PFSK-1 (cell line): ENCODE results near the gene CNNM3.

Experiments used
- FOXP2 ChIP-seq: optimal IDR thresholded peaks from 2 replicates; pipeline ENCODE3; 2011; ENCODE audit warnings: borderline replicate concordance, control low read depth, inconsistent platforms; ENCODE audit not compliant: insufficient read depth; ENCODE audit errors: extremely low read length, extremely low read depth
- POLR2AphosphoS5 ChIP-seq: IDR thresholded peaks from 2 replicates; pipeline ENCODE4 v1.6.1; 2012; ENCODE audit warnings: low read depth, mild to moderate bottlenecking, control low read depth, low read length, moderate library complexity
- SIN3A ChIP-seq: IDR thresholded peaks from 2 replicates; pipeline ENCODE4 v1.6.1; 2012; ENCODE audit warnings: mild to moderate bottlenecking, low read length, moderate library complexity, borderline replicate concordance; ENCODE audit not compliant: insufficient read depth
- TAF1 ChIP-seq: IDR thresholded peaks from 2 replicates; pipeline ENCODE4 v1.6.1; 2012; ENCODE audit warnings: low read length, control low read depth, borderline replicate concordance; ENCODE audit not compliant: insufficient read depth
- TF ChIP-seq, protein P1 (sequence below), 2 experiments: IDR thresholded peaks; 2 replicates each; pipeline versions ENCODE4 v1.6.1 to v1.8.0; 2011 to 2012; ENCODE audit warnings: low read depth in 2 of 2, low read length in 2 of 2, control low read depth in 1 of 2, inconsistent platforms in 1 of 2, mild to moderate bottlenecking in 1 of 2, moderate library complexity in 1 of 2; ENCODE audit not compliant: insufficient read depth in 1 of 2

DNA sequence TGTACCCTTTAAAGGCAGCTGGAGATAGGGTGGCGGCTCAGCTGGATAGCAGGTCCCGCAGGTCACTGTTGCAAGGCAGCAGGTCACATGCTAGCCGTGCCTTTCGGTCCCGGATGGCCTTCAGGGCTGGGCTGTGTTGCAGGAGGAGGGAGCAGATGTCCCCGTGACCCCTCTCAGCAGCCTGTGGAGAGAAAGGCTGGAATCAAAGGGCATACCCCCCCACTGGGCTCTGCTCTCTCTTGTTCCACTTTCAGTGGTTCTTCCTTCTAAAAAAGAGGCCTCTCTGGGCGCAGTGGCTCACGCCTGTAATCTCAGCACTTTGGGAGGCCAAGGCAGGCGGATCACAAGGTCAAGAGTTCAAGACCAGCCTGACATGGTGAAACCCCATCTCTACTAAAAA, 32.2 kb downstream of the CNNM3 start:
- TF ChIP-seq TAF1 (no peak), POLR2AphosphoS5 (no peak), SIN3A (no peak), FOXP2 (no peak)
- TF ChIP-seq, protein P1, sequence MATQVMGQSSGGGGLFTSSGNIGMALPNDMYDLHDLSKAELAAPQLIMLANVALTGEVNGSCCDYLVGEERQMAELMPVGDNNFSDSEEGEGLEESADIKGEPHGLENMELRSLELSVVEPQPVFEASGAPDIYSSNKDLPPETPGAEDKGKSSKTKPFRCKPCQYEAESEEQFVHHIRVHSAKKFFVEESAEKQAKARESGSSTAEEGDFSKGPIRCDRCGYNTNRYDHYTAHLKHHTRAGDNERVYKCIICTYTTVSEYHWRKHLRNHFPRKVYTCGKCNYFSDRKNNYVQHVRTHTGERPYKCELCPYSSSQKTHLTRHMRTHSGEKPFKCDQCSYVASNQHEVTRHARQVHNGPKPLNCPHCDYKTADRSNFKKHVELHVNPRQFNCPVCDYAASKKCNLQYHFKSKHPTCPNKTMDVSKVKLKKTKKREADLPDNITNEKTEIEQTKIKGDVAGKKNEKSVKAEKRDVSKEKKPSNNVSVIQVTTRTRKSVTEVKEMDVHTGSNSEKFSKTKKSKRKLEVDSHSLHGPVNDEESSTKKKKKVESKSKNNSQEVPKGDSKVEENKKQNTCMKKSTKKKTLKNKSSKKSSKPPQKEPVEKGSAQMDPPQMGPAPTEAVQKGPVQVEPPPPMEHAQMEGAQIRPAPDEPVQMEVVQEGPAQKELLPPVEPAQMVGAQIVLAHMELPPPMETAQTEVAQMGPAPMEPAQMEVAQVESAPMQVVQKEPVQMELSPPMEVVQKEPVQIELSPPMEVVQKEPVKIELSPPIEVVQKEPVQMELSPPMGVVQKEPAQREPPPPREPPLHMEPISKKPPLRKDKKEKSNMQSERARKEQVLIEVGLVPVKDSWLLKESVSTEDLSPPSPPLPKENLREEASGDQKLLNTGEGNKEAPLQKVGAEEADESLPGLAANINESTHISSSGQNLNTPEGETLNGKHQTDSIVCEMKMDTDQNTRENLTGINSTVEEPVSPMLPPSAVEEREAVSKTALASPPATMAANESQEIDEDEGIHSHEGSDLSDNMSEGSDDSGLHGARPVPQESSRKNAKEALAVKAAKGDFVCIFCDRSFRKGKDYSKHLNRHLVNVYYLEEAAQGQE (IDR thresholded peaks at IDR 0.05; ENCODE audit: insufficient read depth in 1 of 2, low read depth in 2 of 2, low read length in 2 of 2), result no peak
